GM20000 (cell line): ENCODE results near the gene UNC5C.

ENCODE experiments used
- DNase-seq: peaks from one replicate; pipeline ENCODE4 v3.0.0; 2012; ENCODE audit warnings: low spot score
- TF ChIP-seq, protein P1 (sequence below): IDR thresholded peaks from 2 replicates; pipeline ENCODE4 v1.5.1; 2012; ENCODE audit warnings: mild to moderate bottlenecking, control low read depth; ENCODE audit errors: extremely low read depth, missing control alignments

UNC5C gene

DNA sequence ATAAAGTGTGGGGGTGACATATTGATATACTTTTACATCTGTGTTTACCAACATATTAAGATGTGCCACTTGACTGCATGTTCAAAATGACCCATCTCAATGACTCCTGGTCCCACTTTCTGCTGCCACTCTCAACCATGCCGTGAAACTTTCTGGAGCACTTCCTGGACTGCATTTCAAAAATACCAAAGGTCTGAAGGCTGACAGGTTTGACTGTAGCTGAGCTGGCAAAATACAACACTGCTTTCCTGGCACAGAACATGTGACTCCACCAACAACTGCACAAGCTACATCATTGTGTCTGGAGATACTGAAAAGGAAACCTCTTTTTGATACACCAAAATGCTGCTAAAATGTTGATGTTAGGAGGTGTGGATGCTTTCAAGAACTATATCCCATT is 184.8 kb downstream of the UNC5C start:
- no peak for DNase-seq
- TF ChIP-seq, protein P1, sequence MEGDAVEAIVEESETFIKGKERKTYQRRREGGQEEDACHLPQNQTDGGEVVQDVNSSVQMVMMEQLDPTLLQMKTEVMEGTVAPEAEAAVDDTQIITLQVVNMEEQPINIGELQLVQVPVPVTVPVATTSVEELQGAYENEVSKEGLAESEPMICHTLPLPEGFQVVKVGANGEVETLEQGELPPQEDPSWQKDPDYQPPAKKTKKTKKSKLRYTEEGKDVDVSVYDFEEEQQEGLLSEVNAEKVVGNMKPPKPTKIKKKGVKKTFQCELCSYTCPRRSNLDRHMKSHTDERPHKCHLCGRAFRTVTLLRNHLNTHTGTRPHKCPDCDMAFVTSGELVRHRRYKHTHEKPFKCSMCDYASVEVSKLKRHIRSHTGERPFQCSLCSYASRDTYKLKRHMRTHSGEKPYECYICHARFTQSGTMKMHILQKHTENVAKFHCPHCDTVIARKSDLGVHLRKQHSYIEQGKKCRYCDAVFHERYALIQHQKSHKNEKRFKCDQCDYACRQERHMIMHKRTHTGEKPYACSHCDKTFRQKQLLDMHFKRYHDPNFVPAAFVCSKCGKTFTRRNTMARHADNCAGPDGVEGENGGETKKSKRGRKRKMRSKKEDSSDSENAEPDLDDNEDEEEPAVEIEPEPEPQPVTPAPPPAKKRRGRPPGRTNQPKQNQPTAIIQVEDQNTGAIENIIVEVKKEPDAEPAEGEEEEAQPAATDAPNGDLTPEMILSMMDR, result no peak

DNA sequence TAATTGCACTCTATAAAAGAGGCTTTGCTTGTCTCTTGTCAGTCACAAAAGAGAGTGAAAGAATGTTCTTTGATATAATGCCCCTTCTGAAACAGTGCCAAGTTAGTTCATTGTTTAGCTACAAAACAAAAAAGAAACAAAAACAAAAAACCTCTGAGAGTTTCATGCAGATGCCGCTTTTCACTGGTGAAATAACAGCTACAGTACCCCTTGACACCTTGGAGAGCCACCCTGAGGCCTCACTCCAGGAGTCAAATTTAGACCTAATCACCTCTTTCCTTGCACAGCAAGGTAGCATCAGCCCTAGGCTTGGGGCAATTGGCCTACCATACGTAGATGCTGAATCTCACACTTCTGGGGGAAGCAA is 185.2 kb downstream of the UNC5C start:
- TF ChIP-seq, protein P1, result no peak
- no peak for DNase-seq

DNA sequence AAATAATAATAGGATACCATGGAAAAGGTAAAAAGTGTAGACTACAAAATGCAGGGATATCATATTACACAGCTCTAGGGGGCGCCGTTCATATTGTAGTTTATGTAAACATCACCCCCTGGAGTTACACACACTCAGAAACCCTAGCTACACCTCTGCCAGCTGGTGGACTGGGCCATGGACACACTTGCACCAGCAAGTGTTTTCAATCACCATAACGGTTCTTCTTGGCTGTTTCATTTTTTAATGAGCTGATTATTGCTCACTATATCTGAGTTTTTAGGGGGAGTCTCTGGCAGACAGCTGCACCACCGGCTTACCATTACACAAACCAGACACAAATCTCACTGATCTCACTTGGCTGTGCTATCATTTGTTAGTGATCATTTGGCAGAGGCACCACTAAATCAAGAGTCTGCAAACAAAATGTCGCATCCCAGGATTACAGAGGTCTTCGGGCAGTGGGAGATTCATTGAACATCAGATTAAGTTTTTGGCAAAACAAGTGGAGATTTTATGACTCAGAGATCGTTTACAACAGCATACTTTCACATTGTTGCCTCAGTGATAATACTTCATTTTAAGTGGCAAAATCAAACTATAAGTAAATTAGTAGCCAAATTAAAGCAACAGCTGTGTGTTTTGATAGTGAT is 185.7 kb downstream of the UNC5C start:
- TF ChIP-seq, protein P1, result no peak
- no peak for DNase-seq

DNA sequence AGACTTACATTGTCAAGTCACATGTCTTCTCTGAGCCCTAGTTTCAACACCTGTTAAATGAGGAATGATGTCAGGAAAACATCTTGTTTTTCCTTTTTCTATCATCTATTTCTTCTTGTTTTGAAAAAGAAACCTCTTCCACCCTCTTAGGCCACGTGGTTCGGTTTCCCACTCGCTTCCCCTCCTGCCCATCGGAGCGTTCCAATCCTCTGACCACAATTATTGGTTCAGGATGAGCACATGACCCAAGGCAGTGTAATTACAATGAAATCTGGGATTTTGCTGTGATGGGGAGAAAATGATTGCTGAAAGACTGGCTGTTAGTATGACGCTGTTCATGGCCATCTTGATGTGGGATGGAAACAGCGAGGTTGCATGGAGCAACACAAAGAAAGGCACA is 186.7 kb downstream of the UNC5C start:
- TF ChIP-seq, protein P1, result no peak
- no peak for DNase-seq

DNA sequence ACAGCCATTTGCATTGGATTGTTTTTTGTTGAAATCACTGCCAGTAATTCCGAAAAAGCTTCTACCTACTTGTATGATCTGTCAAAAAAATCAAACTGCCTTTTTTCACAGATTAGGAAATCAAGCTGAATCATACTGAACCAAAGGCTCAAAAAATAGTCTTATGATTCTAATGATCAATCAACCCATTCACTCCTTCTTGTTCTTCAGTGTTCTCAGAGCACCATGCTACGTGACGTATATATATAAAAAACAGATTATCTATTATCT is 187.1 kb downstream of the UNC5C start:
- DNase-seq, result no peak
- TF ChIP-seq, protein P1, result no peak

DNA sequence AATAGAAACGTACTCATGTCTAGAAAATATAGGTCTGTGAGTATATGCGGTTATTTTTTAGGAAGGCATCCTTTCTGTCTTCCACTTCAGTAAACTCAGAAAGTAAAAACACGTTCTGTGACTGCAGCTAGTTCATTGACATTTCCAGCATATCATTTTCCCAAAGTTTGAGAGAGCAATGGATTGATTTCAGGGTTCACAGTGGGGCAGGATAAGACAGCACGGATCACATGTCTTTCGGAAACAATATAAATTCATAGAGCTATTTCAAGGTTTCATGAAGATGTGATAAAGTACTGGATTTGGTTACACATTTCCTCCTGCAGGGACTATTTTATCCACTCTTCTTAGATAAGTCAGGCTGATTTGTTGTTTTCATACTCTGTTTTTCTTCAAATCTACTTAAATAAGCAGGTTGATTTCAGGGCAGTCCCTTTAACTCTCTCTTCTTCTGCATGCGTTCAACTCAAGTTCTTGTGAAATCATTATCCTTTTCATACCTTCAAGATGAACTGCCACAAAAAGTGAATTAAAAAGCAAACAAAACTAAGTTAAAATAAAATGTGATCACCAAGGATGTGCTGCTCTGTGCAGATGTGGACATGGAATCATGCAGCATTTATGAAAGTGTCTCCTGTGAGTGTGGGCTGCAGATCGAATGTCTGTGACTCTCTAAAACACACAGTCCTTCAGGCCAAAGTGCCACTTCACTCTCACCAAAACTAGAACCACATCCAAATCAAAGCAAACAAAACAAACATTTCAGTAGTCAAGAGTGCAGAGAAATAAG is 187.7 kb downstream of the UNC5C start:
- TF ChIP-seq, protein P1, result no peak
- no peak for DNase-seq

DNA sequence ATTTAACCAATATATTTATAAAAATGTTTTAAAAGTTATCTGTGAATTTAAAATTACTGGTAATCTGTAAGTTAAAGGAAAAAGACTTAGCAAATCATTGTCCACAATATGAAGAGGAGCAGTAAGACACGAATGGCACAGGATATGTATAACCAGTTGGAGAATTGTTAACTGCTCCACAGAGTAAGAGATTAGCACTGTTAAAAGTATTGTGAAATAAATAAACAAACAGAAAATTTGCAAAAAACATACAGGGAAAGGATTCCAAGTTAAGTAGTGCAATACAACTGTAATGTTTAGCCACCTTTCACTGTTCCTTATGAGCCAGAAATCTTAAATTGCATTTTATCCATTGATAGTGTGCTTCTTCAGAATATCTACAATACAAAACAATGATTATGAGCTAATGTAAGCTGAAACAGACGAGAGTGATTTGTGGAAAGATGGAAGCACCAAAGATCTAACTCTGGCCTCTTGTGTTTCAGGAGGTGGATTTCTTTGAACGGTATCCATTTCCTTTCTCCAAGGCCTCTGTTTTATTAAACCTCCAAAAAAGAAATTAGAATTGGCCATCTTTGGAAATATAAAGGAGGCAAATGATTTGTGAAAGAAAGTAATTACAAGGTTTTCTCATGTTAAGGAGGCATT is 188.4 kb downstream of the UNC5C start:
- TF ChIP-seq, protein P1, result no peak

More for the DNA sequence above, 188.4 kb downstream of the UNC5C start:
- no peak for DNase-seq
